Measurements from ENCODE around the gene ARHGAP26.

ARHGAP26 gene

DNA sequence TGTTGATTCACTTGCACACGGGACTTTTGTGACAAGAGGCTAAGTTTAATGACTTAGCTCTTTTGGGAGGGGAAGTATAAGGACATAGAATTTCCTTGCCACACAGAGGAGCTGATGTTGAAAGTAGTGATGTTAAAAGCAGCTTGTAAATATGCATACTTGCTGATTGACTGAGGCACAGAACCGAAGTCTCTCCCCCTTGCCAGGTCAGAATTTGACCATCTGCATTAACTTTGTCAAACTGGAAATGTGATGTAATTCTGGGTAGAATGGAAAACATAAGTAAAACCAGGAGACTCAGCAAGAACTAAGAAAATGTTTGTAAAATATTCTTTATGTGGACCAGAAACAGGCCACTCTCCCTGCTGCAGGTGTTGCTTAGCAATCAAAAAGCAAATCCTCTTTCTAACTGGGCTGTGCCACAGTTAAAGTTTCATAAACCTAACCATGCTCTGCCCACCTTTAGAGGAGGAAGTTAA is 349.2 kb downstream of the ARHGAP26 start:
- in situ Hi-C loops (cut with MboI; ENCODE audit: low sequenced_read_pairs) = no loop called here
- Histone ChIP-seq H3K9me3 (no peaks in the 10 kb centered on the region), H3K4me1 (no peaks in the 10 kb centered on the region), H3K27me3 (ENCODE audit: low read depth) (no peaks in the 10 kb centered on the region), H3K4me3 (no peak overlapping the region), H3K36me3 (replicated peaks) (no peaks in the 10 kb centered on the region)
- DNase-seq (ENCODE audit: low spot score in 2 of 2) = no peak

DNA sequence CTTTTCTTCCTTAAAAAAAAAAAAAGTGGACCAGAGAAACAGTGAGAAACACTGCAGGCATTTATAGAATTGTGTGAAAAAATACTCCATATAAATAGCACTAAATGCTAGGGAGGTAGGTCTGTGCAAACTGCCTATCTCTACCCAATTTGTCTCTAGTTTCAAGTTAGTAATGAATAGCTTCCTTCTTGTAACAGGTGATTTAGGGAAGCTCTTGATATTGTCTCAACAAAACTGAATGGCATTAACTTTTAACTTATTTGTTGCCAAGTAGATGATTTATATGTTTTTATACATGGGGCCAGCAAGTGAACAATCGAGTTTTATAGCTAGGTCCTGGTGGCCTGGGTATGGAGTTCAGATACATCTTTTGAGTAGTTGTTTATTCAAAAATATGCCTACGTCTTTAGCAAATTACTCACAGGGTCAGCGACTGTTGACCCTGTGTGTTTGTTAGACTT is 349.7 kb downstream of the ARHGAP26 start:
- Histone ChIP-seq H3K4me3 (no peak overlapping the region), H3K27me3 (ENCODE audit: low read depth) (no peaks in the 10 kb centered on the region), H3K4me1 (no peaks in the 10 kb centered on the region), H3K9me3 (no peaks in the 10 kb centered on the region), H3K36me3 (replicated peaks) (no peaks in the 10 kb centered on the region)
- in situ Hi-C loops (cut with MboI; ENCODE audit: low sequenced_read_pairs) = no loop called here
- no peak for DNase-seq (ENCODE audit: low spot score in 2 of 2)

DNA sequence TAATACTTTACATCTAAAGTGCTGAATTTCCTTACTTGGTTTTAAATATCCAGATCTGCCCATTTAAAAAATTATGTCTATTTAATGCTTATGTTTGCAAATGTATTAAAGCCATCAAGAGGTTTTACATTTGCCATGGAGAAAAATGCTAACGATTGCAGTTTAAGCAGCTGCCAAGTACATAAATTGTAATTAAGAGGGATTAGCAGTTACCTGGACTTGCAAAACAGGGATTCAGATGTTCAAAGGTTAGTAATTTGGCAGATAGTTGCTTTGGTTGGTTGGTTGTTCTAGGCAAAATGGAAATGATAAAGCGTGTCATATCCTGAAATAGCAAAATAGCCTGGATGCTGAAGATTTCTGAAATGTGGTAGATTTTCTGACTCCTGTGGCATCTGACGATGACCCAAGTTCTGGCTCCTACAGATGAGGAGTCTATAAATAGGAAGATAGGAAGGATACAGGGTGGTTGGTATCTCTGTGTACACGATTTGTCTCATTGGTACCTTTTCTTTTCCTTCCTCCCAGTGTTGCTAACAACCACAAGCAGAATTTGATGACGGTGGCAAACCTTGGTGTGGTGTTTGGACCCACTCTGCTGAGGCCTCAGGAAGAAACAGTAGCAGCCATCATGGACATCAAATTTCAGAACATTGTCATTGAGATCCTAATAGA is 350.4 kb downstream of the ARHGAP26 start:
- in situ Hi-C loops (cut with MboI; ENCODE audit: low sequenced_read_pairs) = no loop called here
- no peak for DNase-seq (ENCODE audit: low spot score in 2 of 2)

DNA sequence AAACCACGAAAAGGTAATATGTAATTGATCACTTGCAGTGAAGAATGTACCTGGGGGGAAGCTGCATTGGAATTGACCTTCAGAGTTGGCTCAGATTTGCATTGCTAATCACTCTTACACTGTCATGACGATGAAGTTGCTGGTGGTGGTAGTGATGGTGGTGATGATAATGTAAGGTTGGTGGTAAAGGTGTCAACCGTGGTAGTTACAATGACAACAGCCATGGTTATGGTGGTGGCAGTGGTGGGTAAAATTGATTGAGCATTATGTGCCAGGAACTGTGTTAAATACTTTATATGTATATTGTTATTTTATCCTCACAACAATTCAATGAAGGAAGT is 350.9 kb downstream of the ARHGAP26 start:
- in situ Hi-C loops (cut with MboI; ENCODE audit: low sequenced_read_pairs) = no loop called here
- DNase-seq (ENCODE audit: low spot score in 2 of 2) = no peak
- no peaks in the 10 kb centered on the region for H3K9me3 ChIP-seq
- H3K4me1 ChIP-seq = no peaks in the 10 kb centered on the region
- no peaks in the 10 kb centered on the region for H3K27me3 ChIP-seq (ENCODE audit: low read depth)
- no peak overlapping the region for H3K4me3 ChIP-seq
- no peaks in the 10 kb centered on the region for H3K36me3 ChIP-seq (replicated peaks)

More for the DNA sequence above, 350.4 kb downstream of the ARHGAP26 start:
- no peaks in the 10 kb centered on the region for H3K4me1 ChIP-seq
- no peaks in the 10 kb centered on the region for H3K9me3 ChIP-seq
- no peak overlapping the region for H3K4me3 ChIP-seq
- H3K36me3 ChIP-seq (replicated peaks) = no peaks in the 10 kb centered on the region
- no peaks in the 10 kb centered on the region for H3K27me3 ChIP-seq (ENCODE audit: low read depth)

DNA sequence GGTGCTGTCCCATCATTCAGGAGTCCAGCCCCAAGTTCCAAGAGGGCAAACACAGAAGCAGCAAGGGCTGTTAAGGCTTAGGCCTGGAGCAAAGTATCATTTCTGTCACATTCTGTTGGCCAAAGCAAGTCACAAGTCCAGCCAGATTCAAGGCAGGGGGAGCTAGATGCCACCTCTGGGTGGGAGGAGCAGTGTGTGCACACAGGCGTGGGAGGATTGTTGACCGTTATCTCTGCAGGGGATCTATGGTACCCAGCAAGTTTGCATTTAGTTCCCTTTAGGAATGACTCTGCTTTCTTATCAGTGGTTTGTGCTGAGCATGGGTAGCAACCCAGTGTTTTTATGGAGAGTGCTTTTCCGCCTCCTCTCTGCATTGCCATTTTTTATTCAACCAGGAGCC is 354.4 kb downstream of the ARHGAP26 start:
- no peaks in the 10 kb centered on the region; the same call in 1 of the 2 replicates for H3K4me1 ChIP-seq
- in situ Hi-C loops (cut with MboI; ENCODE audit: low sequenced_read_pairs) = no loop called here
- no peaks in the 10 kb centered on the region for H3K9me3 ChIP-seq
- DNase-seq (ENCODE audit: low spot score in 2 of 2) = no peak
- no peaks in the 10 kb centered on the region for H3K27me3 ChIP-seq (ENCODE audit: low read depth)
- no peak overlapping the region for H3K4me3 ChIP-seq
- no peaks in the 10 kb centered on the region for H3K36me3 ChIP-seq (replicated peaks)

DNA sequence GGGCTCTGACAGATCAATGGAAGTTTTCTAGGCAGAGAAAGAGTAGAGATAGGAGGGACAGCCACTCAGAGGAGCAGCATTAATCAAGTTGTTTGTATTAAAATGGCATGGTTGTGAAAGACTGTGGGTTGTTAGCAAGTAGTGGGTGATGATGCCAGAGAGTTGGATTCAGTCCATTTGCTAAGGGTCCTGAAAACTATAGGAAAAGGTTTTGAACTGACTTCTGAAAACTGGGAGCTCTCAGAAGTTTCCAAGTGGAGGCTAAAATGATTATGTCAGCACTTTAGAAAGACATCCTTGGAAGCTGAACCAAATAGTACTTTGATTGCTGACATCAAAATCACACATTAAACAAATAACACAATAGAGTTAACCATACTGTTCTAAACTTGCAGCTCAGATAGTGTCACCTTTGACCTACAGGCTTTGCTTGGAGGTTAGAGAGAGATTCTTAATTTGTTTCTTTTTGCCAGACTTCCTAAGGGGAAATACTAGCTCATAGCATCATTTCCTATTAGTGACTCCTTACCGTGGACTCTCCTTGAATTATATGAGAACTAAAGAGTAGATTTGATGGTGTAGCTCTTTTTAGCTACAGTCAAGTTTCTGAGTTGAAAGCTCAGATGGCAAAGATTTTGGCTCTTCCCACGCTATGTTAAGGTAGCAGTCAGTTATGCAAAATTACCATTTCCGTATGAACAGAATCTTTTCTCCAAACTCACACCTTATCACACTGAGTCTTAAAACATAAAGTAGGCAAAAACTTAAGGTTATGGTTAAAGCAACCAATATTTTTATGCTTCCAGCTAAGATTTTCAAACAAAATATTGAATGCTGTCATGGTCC is 356.2 kb downstream of the ARHGAP26 start:
- H3K27me3 ChIP-seq (ENCODE audit: low read depth) = no peaks in the 10 kb centered on the region
- H3K4me3 ChIP-seq = no peak overlapping the region
- no peaks in the 10 kb centered on the region for H3K9me3 ChIP-seq
- H3K4me1 ChIP-seq = no peaks in the 10 kb centered on the region; the same call in 1 of the 2 replicates
- no peak for DNase-seq (ENCODE audit: low spot score in 2 of 2)
- no peaks in the 10 kb centered on the region for H3K36me3 ChIP-seq (replicated peaks)
- in situ Hi-C loops (cut with MboI; ENCODE audit: low sequenced_read_pairs) = no loop called here

DNA sequence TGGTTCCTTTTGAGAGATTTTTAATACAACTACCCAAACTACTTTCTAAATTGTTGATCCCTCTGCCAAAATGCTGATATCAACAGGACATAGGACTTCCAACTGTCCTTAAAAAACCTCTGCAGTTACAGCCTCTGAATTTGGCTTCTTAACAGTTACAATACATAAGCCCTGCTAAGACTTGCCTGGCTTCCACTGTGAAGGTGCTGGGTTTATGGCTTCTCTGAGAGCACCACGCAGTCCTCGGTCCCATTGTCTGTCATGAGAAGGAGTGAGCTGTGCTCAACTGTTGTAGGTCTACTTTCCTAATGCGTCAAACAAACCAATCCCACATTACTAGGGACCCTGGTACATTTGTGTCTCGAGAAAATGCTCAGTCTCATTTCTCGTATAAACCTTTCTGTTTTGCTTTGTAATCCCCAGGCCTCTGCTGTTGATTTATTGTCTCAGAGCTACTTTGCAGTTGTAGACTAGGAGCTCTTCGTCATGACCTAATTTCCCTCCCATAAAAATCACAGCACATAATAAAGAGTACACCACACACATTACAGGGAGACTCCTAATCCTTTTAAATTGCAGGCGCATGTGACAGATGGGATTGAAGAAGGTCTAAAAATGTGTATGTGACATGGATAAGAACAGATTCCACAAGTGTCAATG is 358.4 kb downstream of the ARHGAP26 start:
- Histone ChIP-seq H3K4me1 (no peaks in the 10 kb centered on the region; the same call in 1 of the 2 replicates), H3K36me3 (replicated peaks) (no peaks in the 10 kb centered on the region), H3K4me3 (no peak overlapping the region), H3K27me3 (ENCODE audit: low read depth) (no peaks in the 10 kb centered on the region), H3K9me3 (no peaks in the 10 kb centered on the region)
- peak; percentile 22 to 63 for DNase-seq (ENCODE audit: low spot score in 2 of 2)
- in situ Hi-C loops (cut with MboI; ENCODE audit: low sequenced_read_pairs) = no loop called here

DNA sequence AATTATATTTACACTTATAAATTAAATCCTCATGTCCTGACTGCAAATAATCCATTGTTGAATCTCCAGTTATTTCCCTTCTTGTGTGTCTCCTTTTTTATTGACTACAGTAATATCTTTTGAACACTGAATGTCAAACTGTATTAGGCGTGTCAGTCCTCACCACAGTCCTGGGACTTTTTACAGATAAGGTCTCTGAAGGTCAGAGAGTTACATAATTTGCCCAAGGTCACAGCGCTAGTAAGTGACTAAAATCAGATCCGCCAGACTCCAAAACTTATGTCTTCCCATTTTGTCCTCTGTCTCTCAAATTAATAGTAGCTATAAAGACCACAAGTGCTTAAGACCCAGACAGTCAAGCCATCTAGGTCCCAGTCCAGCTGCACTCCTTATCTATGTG is 359.0 kb downstream of the ARHGAP26 start:
- Histone ChIP-seq H3K27me3 (ENCODE audit: low read depth) (no peaks in the 10 kb centered on the region), H3K36me3 (replicated peaks) (no peaks in the 10 kb centered on the region), H3K9me3 (no peaks in the 10 kb centered on the region), H3K4me1 (no peaks in the 10 kb centered on the region; the same call in 1 of the 2 replicates), H3K4me3 (no peak overlapping the region)
- in situ Hi-C loops (cut with MboI; ENCODE audit: low sequenced_read_pairs) = no loop called here
- DNase-seq (ENCODE audit: low spot score in 2 of 2) = no peak

DNA sequence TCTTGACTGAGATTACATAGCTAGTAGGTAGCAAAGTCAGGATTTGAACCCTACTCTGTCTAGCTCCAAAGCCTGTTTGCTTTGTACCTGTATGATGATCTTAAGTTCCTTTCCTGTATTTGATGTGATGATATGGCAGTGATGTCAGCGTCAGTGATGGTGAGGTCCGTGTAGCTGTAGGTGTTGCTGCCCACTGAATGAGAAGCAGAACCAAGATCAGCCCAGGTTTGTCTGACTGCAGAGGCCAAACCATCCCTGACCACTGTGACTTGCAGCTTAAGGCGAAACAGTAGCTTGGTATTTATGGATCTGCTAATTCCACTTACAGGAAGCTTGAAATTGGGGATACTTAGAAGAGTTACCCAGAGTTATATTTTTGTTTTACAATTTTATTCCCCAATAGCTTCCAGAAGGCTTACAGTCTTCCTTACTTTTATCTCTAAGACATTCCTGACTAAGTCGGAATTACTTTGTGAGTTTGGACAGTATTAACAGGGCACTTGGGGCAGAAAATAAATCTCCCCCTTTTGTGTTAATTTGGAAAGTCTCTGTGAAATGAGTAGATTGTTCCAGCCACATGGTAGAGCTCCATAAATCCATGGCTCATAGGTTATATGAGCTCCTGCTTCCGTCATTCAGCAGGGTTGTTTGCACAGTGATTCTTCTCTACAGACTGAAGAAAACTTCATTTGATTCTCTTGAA is 359.9 kb downstream of the ARHGAP26 start:
- no peaks in the 10 kb centered on the region for H3K9me3 ChIP-seq
- H3K4me3 ChIP-seq = no peak overlapping the region
- H3K4me1 ChIP-seq = no peaks in the 10 kb centered on the region; the same call in 1 of the 2 replicates
- H3K27me3 ChIP-seq (ENCODE audit: low read depth) = no peaks in the 10 kb centered on the region
- in situ Hi-C loops (cut with MboI; ENCODE audit: low sequenced_read_pairs) = no loop called here
- H3K36me3 ChIP-seq (replicated peaks) = no peaks in the 10 kb centered on the region
- no peak for DNase-seq (ENCODE audit: low spot score in 2 of 2)

DNA sequence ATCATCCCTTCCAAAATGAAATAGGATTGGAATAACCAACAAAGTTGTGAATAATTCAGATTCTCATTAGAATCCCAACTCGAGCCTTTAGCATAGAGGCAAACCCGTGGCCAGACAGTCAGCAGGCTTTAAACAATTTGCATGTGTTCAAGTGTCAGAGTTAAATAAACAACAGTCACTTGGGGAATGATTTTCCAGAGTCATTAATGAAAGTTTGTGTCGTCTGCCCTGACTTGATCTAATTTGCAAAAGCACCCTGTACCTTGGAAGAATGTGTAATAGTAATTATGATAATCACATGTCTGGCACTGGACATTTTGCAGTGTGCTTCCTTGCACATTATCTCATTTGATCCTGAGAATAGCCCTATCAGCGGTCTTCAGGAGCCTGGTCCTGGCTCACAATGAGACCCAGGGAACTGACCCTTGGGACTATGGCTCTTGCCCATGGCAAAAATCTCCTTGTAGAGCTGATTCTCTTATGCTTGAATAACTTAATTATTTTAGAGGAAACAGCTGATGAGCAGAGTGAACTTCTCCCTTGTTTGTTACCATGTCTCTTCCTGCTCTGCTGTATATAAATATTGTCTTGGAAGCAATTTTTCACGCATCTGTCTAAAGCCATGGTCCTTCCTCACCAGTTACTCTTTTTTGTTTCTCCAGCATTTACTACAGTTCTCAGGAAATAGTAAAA is 360.6 kb downstream of the ARHGAP26 start:
- no peak overlapping the region for H3K4me3 ChIP-seq
- no peaks in the 10 kb centered on the region for H3K36me3 ChIP-seq (replicated peaks)
- H3K9me3 ChIP-seq = no peaks in the 10 kb centered on the region
- H3K27me3 ChIP-seq (ENCODE audit: low read depth) = no peaks in the 10 kb centered on the region
- in situ Hi-C loops (cut with MboI; ENCODE audit: low sequenced_read_pairs) = no loop called here
- H3K4me1 ChIP-seq = no peaks in the 10 kb centered on the region; the same call in 1 of the 2 replicates
- DNase-seq (ENCODE audit: low spot score in 2 of 2) = no peak

DNA sequence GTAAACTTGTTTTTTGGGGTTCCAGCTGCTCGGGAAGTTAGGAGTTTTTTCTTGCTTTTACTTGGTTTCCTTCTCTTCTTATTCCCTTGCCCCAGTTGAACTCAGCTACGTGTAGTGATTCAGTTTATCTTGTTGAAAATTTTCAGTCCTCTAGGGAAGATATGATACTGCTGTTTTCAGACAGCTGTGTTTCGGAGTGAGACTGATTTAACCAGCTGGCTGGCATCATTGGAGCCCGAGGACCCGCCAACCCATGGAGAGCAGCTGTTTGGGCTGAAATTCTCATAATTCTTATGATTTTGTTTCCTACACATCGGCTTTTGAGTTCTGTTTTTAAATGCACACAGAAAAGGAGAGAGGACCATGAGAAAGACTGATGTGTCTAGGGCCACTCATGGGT is 361.8 kb downstream of the ARHGAP26 start:
- in situ Hi-C loops (cut with MboI; ENCODE audit: low sequenced_read_pairs) = no loop called here
- Histone ChIP-seq H3K36me3 (replicated peaks) (no peaks in the 10 kb centered on the region), H3K27me3 (ENCODE audit: low read depth) (no peaks in the 10 kb centered on the region), H3K4me1 (no peaks in the 10 kb centered on the region; the same call in 1 of the 2 replicates), H3K9me3 (no peaks in the 10 kb centered on the region), H3K4me3 (no peak overlapping the region)
- DNase-seq (ENCODE audit: low spot score in 2 of 2) = no peak

DNA sequence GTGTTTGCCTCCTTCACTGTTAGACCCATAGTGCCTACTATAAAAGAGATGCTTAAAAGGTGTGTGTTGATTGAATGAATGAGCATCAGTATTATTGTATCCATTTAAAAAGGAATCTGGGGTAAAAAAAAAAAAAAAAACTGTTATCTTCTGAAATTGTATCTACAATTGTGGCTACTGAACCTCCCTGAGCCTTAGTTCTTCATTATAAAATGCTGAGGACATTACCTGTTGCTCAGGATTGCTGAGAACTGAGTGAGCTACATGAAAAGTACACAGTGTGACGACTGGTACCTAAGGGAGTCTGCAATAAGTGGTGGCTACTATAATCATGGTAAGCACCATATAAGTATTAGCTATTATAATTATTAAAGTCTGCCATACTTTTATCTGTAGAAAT is 362.6 kb downstream of the ARHGAP26 start:
- Histone ChIP-seq H3K9me3 (no peaks in the 10 kb centered on the region), H3K4me1 (no peaks in the 10 kb centered on the region; the same call in 1 of the 2 replicates), H3K27me3 (ENCODE audit: low read depth) (no peaks in the 10 kb centered on the region), H3K36me3 (replicated peaks) (no peaks in the 10 kb centered on the region), H3K4me3 (no peak overlapping the region)
- no peak for DNase-seq (ENCODE audit: low spot score in 2 of 2)
- in situ Hi-C loops (cut with MboI; ENCODE audit: low sequenced_read_pairs) = no loop called here

DNA sequence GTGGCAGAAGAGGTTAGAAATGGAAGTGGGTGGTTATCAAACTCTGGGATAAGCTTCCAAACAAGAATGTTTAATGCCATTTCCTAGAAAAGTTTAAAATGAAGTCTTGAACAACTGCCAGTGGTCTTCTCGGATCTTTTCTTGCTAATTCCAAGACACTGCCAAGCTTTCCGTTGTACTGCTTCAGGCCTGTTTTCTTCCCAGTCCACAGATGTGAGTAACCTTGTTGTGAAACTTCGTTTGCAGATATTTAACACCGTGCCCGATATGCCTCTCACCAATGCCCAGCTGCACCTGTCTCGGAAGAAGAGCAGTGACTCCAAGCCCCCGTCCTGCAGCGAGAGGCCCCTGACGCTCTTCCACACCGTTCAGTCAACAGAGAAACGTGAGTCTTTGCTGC is 363.5 kb downstream of the ARHGAP26 start:
- in situ Hi-C loops (cut with MboI; ENCODE audit: low sequenced_read_pairs) = no loop called here
- no peak for DNase-seq (ENCODE audit: low spot score in 2 of 2)
- no peaks in the 10 kb centered on the region for H3K36me3 ChIP-seq (replicated peaks)
- no peaks in the 10 kb centered on the region; the same call in 1 of the 2 replicates for H3K4me1 ChIP-seq
- no peaks in the 10 kb centered on the region for H3K27me3 ChIP-seq (ENCODE audit: low read depth)
- H3K9me3 ChIP-seq = no peaks in the 10 kb centered on the region
- H3K4me3 ChIP-seq = no peak overlapping the region
